ENCODE results near the gene STRN4. TPM values are rescaled to one million over a fixed set of nuclear protein-coding genes. Genes with fewer than 3 reads are reported as not detected.

STRN4 gene
- total and polyA plus RNA-seq, 2 donors (not counting 1 experiment from before 2014, with no cell fraction given): 33.7 to 56.0 TPM

DNA sequence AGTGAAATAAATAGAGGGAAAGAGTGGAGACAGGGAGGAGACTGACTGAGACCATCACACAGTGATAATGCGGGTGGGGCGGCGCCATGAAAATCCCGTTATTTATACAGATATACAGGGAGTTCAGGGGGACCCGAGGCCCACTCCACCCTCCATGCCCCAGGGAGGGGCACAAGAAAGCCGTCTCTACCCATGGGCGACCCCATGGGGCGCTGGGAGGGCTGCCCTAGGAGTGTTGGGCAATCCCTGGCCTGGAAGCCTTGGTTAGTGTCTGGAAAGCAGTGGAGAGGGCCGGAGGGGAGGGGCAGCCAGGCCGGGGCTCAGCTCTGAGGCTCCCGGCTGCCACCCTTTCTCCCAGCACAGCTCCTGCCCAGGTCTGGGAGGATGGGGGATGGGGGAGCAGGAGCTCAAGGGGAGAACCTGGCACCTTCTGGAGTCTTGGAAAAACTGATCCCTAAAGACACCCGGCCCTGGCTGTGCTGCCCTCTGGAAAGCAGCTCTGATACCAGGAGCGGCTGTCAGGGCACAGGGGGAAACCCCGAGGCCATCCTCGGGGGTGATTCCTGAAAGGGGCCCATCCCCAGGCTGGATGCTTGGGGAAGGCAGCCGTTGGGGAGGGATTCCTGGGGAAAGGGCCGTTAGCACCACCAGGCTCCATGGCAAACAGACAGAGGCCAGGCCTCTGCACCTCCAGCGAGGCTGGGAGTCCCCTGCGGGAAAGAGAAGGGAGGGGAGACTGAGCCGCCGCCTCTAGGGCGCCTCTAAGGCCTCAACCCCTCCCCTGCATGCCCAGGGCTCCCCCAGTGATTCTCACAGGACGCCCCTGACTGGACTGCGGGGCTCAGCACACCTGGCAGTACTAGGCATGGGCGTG is 26.4 kb downstream of the STRN4 start:
- H3K36me3 ChIP-seq (ENCODE audit: control insufficient read depth, insufficient read depth, low read length): peaks cover 29% of the 10 kb centered on the region
- no peak for TF ChIP-seq EZH2 (IDR thresholded peaks at IDR 0.05; ENCODE audit: low read length, missing control alignments)
- TF ChIP-seq, protein P1, sequence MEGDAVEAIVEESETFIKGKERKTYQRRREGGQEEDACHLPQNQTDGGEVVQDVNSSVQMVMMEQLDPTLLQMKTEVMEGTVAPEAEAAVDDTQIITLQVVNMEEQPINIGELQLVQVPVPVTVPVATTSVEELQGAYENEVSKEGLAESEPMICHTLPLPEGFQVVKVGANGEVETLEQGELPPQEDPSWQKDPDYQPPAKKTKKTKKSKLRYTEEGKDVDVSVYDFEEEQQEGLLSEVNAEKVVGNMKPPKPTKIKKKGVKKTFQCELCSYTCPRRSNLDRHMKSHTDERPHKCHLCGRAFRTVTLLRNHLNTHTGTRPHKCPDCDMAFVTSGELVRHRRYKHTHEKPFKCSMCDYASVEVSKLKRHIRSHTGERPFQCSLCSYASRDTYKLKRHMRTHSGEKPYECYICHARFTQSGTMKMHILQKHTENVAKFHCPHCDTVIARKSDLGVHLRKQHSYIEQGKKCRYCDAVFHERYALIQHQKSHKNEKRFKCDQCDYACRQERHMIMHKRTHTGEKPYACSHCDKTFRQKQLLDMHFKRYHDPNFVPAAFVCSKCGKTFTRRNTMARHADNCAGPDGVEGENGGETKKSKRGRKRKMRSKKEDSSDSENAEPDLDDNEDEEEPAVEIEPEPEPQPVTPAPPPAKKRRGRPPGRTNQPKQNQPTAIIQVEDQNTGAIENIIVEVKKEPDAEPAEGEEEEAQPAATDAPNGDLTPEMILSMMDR (conservative IDR thresholded peaks at IDR 0.05 in 1 of 2, IDR thresholded peaks at IDR 0.05 in 1 of 2; ENCODE audit: low read depth in 1 of 2, low read length in 2 of 2): no peak
- H3K4me1 ChIP-seq (ENCODE audit: control insufficient read depth, extremely low read depth, insufficient read depth, low read length): peaks cover 2% of the 10 kb centered on the region
- no peak overlapping the region for H2AFZ ChIP-seq (ENCODE audit: low read length)
- no peak overlapping the region for H3K4me3 ChIP-seq (replicated peaks in 1 of 4; ENCODE audit: control extremely low read depth in 1 of 4, insufficient read depth in 1 of 4, low read depth in 3 of 4, low read length in 4 of 4)
- no peak for DNase-seq (ENCODE audit: low read depth in 2 of 2)
- no peak overlapping the region for H3K27ac ChIP-seq (ENCODE audit: insufficient read depth, low read length)
- no peak overlapping the region for H3K9ac ChIP-seq (ENCODE audit: insufficient read depth, low read length)
- H3K9me3 ChIP-seq (ENCODE audit: control insufficient read depth, insufficient read depth, low read depth, low read length): no peaks in the 10 kb centered on the region
- H3K79me2 ChIP-seq (ENCODE audit: control insufficient read depth, insufficient read depth, low read length): peaks cover 14% of the 10 kb centered on the region
- no peaks in the 10 kb centered on the region for H4K20me1 ChIP-seq (ENCODE audit: control insufficient read depth, extremely low read depth, insufficient read depth, low read length)
- no peaks in the 10 kb centered on the region for H3K27me3 ChIP-seq (ENCODE audit: control insufficient read depth, insufficient read depth, low read length)
- no peak overlapping the region for H3K4me2 ChIP-seq (ENCODE audit: extremely low read depth, insufficient read depth, low read length)

DNA sequence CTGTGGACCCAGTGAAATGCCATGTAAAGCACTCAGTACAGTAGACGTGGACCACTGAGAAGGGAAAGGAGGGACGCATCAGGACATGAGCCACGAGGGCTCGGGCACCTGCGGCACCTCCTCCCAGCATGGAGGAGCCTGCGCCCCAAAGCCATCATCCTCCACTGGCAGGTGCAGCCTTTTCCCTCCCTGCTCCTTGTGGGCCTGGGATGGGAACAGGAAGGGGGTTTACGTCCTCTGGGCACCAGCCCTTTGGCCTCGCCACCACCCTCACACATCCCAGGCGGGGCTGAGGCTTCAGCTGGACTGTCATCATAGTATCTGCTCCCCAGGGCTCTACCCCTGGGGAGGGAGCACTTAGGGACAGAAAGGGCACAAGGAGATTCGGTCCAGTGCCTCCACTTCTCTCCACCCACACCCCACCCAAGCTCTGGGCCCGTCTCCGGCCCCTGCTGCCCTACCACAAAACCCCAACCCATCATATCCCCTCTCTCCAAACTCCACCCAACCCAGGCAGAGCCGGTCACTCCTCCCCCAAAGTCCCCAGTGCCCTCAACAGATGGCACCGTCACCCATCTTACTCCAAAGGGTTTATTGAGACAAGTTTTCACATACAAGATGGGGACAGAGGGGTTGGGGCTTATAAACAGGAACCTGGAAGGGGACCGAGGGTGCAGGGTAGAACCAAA is 27.2 kb downstream of the STRN4 start:
- peaks cover 2% of the 10 kb centered on the region for H3K4me1 ChIP-seq (ENCODE audit: control insufficient read depth, extremely low read depth, insufficient read depth, low read length)
- H3K79me2 ChIP-seq (ENCODE audit: control insufficient read depth, insufficient read depth, low read length): peaks cover 17% of the 10 kb centered on the region
- TF ChIP-seq, protein P1 (conservative IDR thresholded peaks at IDR 0.05 in 1 of 2, IDR thresholded peaks at IDR 0.05 in 1 of 2; ENCODE audit: low read depth in 1 of 2, low read length in 2 of 2): no peak
- TF ChIP-seq EZH2 (IDR thresholded peaks at IDR 0.05; ENCODE audit: low read length, missing control alignments): no peak
- H3K27ac ChIP-seq (ENCODE audit: insufficient read depth, low read length): no peak overlapping the region
- H3K9me3 ChIP-seq (ENCODE audit: control insufficient read depth, insufficient read depth, low read depth, low read length): no peaks in the 10 kb centered on the region
- no peak overlapping the region for H2AFZ ChIP-seq (ENCODE audit: low read length)
- no peak overlapping the region for H3K4me2 ChIP-seq (ENCODE audit: extremely low read depth, insufficient read depth, low read length)
- H3K9ac ChIP-seq (ENCODE audit: insufficient read depth, low read length): no peak overlapping the region
- DNase-seq (ENCODE audit: low read depth in 2 of 2): no peak
- no peaks in the 10 kb centered on the region for H4K20me1 ChIP-seq (ENCODE audit: control insufficient read depth, extremely low read depth, insufficient read depth, low read length)
- no peak overlapping the region for H3K4me3 ChIP-seq (replicated peaks in 1 of 4; ENCODE audit: control extremely low read depth in 1 of 4, insufficient read depth in 1 of 4, low read depth in 3 of 4, low read length in 4 of 4)
- H3K27me3 ChIP-seq (ENCODE audit: control insufficient read depth, insufficient read depth, low read length): no peaks in the 10 kb centered on the region
- peaks cover 22% of the 10 kb centered on the region for H3K36me3 ChIP-seq (ENCODE audit: control insufficient read depth, insufficient read depth, low read length)

DNA sequence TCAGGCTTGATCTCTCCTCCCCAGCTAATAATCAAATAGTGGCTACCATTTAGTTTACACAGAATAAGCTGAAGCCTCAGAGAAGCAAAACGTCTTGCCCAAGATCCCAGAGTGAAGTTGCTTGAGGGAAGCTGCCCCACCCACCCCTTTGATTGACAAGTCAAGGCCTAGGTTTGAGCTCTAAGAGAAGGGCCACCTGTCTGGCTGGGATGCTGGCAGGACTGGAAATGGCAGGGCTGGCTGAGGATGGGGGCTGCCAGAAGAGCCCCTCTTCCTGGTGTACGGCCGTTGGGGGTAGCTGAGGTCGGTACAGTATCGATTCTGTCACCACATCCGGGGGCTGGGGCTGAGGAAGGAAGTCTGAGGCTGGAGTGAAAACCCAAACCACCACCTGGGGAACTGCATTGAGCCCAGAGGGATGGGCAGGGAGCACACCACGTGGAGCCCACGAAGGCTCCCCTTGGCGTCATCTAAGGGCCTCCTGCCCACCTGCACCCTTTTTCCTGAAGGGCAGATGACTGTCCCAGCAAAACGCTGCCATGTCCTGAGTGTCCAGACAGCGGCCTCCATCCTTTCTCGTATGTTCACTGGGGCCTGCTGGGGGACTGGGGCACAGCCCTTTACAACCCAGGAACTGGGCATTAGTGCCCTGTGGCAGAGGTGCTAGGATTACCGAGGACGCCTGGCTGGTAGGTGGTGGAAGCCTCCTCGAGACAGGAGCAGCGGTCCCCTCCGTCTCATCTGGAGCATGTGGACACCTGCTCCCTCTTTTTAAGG is 27.9 kb downstream of the STRN4 start:
- H3K4me2 ChIP-seq (ENCODE audit: extremely low read depth, insufficient read depth, low read length): no peak overlapping the region
- no peaks in the 10 kb centered on the region for H3K9me3 ChIP-seq (ENCODE audit: control insufficient read depth, insufficient read depth, low read depth, low read length)
- H3K9ac ChIP-seq (ENCODE audit: insufficient read depth, low read length): no peak overlapping the region
- H3K27me3 ChIP-seq (ENCODE audit: control insufficient read depth, insufficient read depth, low read length): no peaks in the 10 kb centered on the region
- H3K27ac ChIP-seq (ENCODE audit: insufficient read depth, low read length): no peak overlapping the region
- no peak for DNase-seq (ENCODE audit: low read depth in 2 of 2)
- peaks cover 20% of the 10 kb centered on the region for H3K36me3 ChIP-seq (ENCODE audit: control insufficient read depth, insufficient read depth, low read length)
- H4K20me1 ChIP-seq (ENCODE audit: control insufficient read depth, extremely low read depth, insufficient read depth, low read length): no peaks in the 10 kb centered on the region
- H2AFZ ChIP-seq (ENCODE audit: low read length): no peak overlapping the region
- peaks cover 17% of the 10 kb centered on the region for H3K79me2 ChIP-seq (ENCODE audit: control insufficient read depth, insufficient read depth, low read length)
- H3K4me3 ChIP-seq (replicated peaks in 1 of 4; ENCODE audit: control extremely low read depth in 1 of 4, insufficient read depth in 1 of 4, low read depth in 3 of 4, low read length in 4 of 4): no peak overlapping the region
- TF ChIP-seq, protein P1 (conservative IDR thresholded peaks at IDR 0.05 in 1 of 2, IDR thresholded peaks at IDR 0.05 in 1 of 2; ENCODE audit: low read depth in 1 of 2, low read length in 2 of 2): no peak
- TF ChIP-seq EZH2 (IDR thresholded peaks at IDR 0.05; ENCODE audit: low read length, missing control alignments): no peak
- H3K4me1 ChIP-seq (ENCODE audit: control insufficient read depth, extremely low read depth, insufficient read depth, low read length): peaks cover 2% of the 10 kb centered on the region

Data from fibroblast of lung (primary cell).